ENCODE data around the gene OSBPL3.

Gene OSBPL3

DNA sequence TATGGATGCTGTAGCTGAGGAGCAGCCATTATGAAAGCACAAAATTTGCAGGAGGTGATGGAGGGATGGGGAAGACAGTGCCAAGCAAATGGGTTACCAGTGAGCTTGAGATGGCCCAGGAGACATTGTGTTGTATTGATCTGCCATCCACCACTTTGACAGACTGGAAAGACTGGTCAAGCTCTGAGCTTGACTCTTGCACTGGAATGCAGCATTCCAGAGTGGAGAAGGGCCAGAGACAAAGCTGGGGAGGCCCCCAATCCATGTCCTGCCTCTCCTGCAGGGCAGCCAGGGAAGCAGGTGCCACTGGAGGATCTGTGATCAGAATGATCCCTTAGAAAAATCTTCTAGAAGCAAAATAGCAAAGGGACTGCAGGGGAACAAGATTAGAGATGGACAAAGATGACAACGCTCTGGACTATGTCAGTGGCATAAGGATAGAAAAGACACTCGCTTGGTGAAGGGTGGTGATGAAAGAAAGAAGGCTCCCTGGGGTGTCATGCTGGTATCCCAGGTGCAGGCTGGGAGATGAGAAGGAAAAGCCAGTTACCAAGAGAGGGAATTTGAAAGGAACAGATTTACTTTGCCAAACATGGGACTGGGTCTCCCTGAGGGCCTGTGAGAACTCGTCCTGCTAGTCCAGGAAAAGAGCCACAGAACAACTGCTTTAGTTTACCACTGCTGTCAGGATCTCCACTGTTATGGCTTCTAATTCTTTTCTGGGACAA is 227.7 kb downstream of the OSBPL3 start:
- DNase-seq, result no peak

DNA sequence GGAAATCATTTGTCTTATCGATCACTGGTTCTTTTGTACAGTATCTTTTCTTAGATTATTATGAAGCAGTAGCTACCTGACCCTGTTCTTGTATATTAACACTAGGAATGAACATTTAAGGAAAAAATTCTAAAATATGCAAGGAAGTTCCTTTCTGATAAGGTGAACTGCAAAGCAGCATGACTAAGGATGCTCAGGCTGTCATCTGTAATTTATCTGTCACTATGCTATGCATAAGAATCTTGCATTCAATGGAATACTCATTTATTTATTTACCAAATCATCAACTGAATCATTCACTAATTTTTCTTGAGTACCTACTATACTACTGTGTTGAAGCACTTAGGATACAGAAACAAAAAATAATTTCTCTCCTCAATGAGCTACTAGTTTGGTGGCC is 228.5 kb downstream of the OSBPL3 start:
- peak; percentile 78 for DNase-seq

DNA sequence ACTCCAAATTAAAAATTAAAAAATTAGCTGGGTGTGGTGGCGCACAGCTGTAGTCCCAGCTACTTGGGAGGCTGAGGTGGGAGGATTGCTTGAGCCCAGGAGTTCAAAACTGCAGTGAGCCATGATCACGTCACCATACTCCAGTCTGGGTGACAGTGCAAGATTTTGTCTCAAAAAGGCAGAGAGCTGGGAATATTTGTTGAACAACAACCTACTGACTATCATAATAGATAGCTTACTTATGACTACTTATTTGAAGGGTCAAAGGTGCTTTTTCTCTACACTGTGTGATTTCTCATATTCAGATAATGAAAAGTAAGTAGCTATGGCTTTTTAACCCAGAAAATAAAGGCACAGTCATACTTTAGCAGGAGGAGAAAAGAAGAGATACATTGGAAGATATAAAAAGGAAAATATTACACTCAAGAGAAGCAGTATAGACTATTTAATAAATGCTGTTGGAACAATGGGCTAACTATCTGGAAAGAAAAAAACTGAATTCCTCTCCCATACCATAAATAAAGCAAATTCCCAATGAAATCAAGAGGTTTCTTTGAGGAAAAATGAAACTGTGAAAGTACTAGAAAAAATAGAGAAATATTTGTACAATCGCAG is 229.4 kb downstream of the OSBPL3 start:
- DNase-seq, result peak; percentile 64

GRCh38 chr7:24748521-24748920 is 231.5 kb downstream of the OSBPL3 start:
- no peak for DNase-seq
